GM19395 (cell line): Measurements from ENCODE around the gene ENTPD8.
"Not testable (repeated sequence)": the region's sequence is repeated elsewhere in the genome, so short reads cannot be mapped to it uniquely, and the experiment has no call there.

Source experiments
- ATAC-seq: cut with Tn5 transposase; IDR thresholded peaks from one replicate; pipeline ENCODE4 v1.9.1; 2021; ENCODE audit warnings: mild to moderate bottlenecking, moderate library complexity; ENCODE audit not compliant: unreplicated experiment

The ENTPD8 gene

GRCh38 chr9:137396634-137397367 is 44.4 kb downstream of the ENTPD8 start:
- ATAC-seq: no peak

DNA sequence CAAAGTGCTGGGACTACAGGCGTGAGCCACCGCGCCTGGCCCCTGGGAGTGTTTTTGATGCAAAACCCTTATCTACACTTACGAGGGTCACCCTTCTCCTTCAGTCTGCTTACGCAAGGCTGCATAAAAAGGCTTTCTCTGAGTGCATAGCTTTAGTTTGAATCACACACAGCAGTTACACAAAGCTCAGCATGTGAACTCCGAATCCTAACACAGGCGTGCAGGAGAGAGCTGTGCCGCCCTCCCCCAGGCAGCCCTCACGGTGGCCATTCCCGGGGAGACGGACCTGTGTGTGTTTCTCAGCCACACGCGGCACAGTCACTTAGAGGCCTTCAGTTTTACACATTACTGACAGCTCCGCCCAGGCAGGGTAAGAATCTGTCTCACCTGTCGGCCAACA is 44.9 kb downstream of the ENTPD8 start:
- ATAC-seq: no peak

DNA sequence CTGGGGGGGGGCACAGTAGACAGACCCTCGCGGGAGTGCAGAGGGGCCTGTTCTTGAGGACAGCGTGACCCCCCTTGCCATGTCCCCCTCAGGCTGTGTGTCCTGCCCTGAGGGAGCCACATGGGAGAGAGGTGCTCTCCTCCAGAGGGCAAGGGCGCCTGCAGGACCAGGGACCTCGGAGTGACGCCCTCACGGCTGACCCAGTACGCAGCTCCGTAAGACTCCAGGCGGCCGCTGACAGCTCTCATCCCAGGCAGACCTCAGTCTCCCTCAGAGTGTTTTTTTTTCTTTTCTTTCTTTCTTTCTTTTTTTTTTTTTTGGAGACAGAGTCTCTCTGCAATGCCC is 45.5 kb downstream of the ENTPD8 start:
- no peak for ATAC-seq

DNA sequence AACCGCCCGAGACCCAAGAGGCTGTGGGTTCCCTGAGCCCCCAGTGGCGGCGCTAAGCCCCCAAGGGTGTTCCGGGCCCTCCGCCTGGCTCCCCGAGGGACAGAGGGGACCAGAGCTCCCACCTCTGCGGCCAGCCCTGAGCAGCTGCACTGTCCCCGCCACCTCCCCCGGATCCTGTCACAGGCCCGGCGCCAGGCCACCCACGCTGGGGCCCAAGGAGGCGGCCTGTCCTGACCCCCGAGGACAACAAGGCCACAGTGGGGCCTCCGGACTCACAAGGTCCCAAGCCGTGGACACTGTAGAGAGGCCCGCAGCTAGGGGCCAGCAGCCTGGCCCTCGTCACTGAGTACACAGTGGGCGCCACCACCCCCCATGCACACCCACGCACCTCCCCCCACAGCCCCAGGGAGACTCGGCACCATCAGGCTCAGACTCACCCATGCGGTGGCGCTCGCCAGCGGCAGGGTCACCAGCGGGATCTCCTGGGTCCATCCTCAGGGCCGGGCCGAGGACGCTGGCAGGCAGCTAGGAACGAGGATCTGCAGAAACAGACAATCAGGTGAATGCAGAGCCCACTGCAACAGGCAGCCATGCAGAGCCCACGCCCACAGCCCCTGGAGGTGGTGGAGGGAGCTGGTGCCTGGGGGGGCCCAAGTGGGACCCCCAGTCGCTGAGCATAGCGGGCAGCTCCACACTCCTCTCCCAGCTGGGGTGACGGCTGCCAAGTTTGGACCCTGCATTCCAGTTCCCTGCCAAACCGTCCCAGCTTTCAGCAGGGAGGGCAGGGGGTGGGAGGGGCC is 46.1 kb downstream of the ENTPD8 start:
- no peak for ATAC-seq

- no peak for ATAC-seq
Observed at GRCh38 chr9:137393176-137394150, 47.7 kb downstream of the ENTPD8 start.

GRCh38 chr9:137392232-137393007 is 48.7 kb downstream of the ENTPD8 start:
- no peak for ATAC-seq

DNA sequence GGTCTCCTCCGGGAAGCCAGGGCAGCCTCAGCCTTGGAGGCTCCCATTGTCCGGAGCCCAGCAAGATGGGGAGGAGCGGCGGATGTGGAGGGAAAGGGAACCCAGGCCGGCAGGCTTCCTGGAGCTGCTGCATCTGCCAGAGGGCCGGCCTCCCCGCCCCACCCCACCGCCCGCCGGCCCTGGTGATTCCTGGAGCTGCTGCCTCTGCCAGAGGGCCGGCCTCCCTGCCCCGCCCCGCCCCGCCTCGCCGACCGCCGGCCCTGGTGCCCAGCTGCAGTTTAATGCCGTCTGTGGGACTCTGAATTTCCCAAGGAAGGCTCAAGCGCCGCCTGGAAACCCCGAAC is 49.8 kb downstream of the ENTPD8 start:
- no peak for ATAC-seq

- no peak for ATAC-seq
Observed at GRCh38 chr9:137390553-137391410, 50.4 kb downstream of the ENTPD8 start.

DNA sequence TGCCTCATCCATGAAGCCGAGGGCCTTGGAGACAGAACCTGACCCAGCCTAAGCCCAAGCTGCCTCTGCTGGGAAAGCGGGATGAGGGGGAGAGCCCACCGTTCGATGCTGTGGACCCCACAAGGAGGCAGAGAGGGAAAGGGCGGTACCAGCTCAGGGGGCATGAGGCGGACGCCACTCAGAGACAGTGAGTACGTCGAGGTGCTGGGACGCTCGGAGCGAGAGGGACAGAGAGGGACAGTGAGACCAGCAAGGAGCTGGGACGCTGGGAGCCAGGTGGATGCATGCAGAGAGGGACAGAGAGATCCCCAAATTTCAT is 51.8 kb downstream of the ENTPD8 start:
- ATAC-seq: no peak

- no peak for ATAC-seq
Observed at GRCh38 chr9:137388589-137389427, 52.3 kb downstream of the ENTPD8 start.

- no peak for ATAC-seq
Observed at GRCh38 chr9:137387891-137388560, 53.1 kb downstream of the ENTPD8 start.

DNA sequence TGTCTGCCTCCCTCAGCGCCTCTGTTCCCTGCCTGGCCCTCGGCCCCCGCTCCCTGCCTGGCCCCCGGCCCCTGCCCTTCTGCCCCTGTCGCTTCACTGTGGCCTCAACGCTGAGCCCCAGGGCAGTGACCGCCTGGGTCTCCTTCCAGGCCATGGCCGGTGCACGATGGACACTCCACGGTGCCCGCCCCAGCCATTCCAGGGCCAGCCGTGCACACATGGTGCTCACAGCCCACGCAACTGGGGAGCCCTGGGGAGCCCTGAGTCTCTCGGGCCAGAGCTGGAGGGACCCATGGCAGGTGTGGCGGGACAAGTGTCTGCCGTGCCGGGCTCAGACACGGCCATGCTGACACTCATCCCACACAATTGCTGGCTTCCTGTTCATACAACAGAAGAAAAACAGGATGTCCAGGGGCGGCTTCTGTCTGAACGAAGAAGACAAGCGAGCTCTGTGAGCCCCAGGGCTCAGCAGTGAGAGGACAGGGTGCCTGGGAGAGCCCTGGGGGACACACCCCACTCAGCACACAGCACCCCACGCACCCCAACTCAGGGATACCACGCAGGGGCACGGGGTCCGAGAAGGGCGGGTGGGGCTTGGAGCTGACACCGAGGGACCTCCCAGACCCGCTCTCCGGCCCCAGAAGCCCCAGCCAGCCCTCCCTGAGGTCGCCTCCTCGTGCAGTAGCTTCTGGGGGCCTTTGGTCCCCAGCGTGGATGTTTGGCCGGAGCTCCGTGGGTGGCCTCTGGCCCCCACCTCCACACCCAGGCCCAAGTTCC is 53.9 kb downstream of the ENTPD8 start:
- ATAC-seq: no peak

- ATAC-seq: not testable (repeated sequence)
Observed at GRCh38 chr9:137386507-137387113, 54.5 kb downstream of the ENTPD8 start.

- ATAC-seq: no peak
Observed at GRCh38 chr9:137385061-137385655, 56.0 kb downstream of the ENTPD8 start.
